Middle frontal gyrus (tissue), 1 donor: ENCODE results near the gene BLID.

Experiments used
- DNase-seq: peaks from one replicate; pipeline ENCODE4 v3.0.0-alpha.2; 2015; ENCODE audit warnings: low spot score; ENCODE audit errors: extremely low spot score

BLID gene

GRCh38 chr11:122115524-122116379 lies at the start of gene BLID:
BLID (minus strand) TSS chr11:122116215; CDS start chr11:122115922, 293 bp downstream.
- no peak for DNase-seq

GRCh38 chr11:122163053-122163819 lies 47.2 kb upstream of the BLID start:
- no peak for DNase-seq

- no peak for DNase-seq
Observed at GRCh38 chr11:122162095-122162494, 46.1 kb upstream of the BLID start.

GRCh38 chr11:122160841-122161590 lies 45.0 kb upstream of the BLID start:
- no peak for DNase-seq

- no peak for DNase-seq
Observed at GRCh38 chr11:122159861-122160260, 43.8 kb upstream of the BLID start.

GRCh38 chr11:122159173-122159721 lies 43.2 kb upstream of the BLID start:
- no peak for DNase-seq

GRCh38 chr11:122158171-122158570 lies 42.2 kb upstream of the BLID start:
- DNase-seq: no peak

GRCh38 chr11:122157653-122158161 lies 41.7 kb upstream of the BLID start:
- no peak for DNase-seq

- DNase-seq: no peak
Observed at GRCh38 chr11:122156940-122157382, 40.9 kb upstream of the BLID start.

GRCh38 chr11:122155765-122156527 lies 39.9 kb upstream of the BLID start:
- DNase-seq: no peak

- DNase-seq: no peak
Observed at GRCh38 chr11:122154994-122155393, 39.0 kb upstream of the BLID start.

- no peak for DNase-seq
Observed at GRCh38 chr11:122154227-122154626, 38.2 kb upstream of the BLID start.

GRCh38 chr11:122153746-122154145 lies 37.7 kb upstream of the BLID start:
- DNase-seq: no peak

- no peak for DNase-seq
Observed at GRCh38 chr11:122150216-122151124, 34.5 kb upstream of the BLID start.

- DNase-seq: no peak
Observed at GRCh38 chr11:122149202-122149601, 33.2 kb upstream of the BLID start.

- DNase-seq: no peak
Observed at GRCh38 chr11:122146475-122146874, 30.5 kb upstream of the BLID start.

- no peak for DNase-seq
Observed at GRCh38 chr11:122145715-122146274, 29.8 kb upstream of the BLID start.

- DNase-seq: no peak
Observed at GRCh38 chr11:122144752-122145151, 28.7 kb upstream of the BLID start.

GRCh38 chr11:122141725-122142124 lies 25.7 kb upstream of the BLID start:
- no peak for DNase-seq
